ENCODE data around the gene HMGB1.
A peak's percentile ranks its signal among the peaks of the same experiment; 100 is the strongest.
"Not testable (repeated sequence)": the region's sequence is repeated elsewhere in the genome, so short reads cannot be mapped to it uniquely, and the experiment has no call there.

HMGB1 gene

DNA sequence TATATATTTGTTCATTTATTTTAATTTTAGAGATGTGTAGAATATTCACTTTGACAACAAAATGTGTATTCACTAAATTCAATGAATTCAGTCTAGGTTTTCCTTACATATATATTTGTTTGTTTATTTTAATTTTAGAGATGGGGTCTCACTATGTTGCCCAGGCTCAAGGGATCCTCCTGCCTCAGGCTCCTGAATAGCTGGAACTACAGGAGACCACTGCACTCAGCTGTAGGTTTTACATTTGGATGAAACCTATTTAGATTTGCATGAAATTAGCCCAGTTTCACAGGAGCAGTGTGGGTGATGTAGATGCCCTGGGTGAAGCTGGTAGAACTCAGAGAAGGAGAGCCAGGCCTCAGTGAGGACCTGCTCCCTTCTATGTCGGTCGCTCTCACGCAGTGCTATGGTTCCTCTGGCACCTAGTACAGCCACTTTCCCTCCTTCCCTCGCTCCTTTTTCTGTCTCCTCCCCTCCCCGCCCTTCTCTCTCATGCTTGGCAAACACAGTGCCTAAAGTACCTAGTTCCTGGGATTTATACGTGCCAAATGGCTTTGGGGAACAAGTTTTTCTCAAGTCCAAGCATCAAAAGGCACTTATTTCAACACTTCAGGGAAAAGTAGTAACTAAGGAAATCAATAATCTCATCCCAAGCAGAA lies 14.7 kb upstream of the HMGB1 start:
- DNase-seq (ENCODE audit: insufficient read length, low spot score) (no peak), FAIRE-seq (no peak)
- no peak for TF ChIP-seq POLR2A (IDR thresholded peaks at IDR 0.05; ENCODE audit: low read depth, low read length)

DNA sequence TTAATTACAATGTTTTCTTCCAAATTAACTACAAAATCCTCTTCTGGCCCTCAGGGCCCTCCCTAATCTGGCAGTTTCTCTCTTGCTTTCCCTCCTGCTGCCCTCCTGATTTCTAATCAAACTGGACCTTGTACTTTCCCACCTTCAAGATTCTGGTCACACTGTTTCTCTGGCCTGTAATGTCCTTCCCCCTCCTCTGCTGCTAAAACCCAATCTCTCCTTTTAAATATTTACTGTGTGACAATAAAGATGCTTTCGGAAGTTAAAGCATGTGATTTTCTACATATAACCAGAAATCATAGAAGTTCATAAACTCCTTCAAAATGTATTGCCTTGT lies 14.1 kb upstream of the HMGB1 start:
- no peak for DNase-seq (ENCODE audit: insufficient read length, low spot score)
- TF ChIP-seq POLR2A (IDR thresholded peaks at IDR 0.05; ENCODE audit: low read depth, low read length), result no peak
- no peak for FAIRE-seq

DNA sequence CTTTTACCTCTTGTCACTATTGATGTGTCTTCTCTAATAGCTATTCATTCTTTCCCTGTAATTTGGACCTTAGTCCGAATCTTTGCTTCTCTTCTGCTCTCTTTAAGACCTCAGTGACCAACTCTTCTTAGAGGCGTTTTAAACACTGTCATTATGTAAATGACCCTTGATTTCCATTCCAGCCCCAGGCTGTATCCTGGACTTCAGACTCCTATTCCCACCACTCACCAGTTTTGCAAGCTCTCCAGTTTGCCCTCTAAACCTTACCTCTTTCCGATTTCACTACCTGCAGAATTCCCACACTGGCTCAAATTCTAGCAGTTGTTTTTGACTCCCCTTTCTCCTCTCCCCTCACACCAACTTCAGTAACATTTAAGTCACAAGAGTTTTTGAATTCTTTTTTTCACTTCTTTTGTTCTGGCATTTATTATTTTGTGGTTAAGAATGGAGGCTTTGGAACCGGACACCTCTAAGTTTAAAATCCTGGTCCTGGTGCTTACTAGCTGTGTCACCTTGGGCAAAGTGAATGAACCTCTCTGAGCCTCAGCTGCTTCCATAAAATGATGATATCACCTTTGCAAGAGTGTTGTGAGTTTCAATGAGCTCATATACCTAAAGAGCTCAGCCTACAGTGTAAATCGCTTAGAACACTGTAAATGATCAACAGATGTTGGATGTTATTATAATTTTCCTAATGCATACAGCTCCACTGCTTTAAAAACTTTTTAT lies 13.6 kb upstream of the HMGB1 start:
- no peak for DNase-seq (ENCODE audit: insufficient read length, low spot score)

DNA sequence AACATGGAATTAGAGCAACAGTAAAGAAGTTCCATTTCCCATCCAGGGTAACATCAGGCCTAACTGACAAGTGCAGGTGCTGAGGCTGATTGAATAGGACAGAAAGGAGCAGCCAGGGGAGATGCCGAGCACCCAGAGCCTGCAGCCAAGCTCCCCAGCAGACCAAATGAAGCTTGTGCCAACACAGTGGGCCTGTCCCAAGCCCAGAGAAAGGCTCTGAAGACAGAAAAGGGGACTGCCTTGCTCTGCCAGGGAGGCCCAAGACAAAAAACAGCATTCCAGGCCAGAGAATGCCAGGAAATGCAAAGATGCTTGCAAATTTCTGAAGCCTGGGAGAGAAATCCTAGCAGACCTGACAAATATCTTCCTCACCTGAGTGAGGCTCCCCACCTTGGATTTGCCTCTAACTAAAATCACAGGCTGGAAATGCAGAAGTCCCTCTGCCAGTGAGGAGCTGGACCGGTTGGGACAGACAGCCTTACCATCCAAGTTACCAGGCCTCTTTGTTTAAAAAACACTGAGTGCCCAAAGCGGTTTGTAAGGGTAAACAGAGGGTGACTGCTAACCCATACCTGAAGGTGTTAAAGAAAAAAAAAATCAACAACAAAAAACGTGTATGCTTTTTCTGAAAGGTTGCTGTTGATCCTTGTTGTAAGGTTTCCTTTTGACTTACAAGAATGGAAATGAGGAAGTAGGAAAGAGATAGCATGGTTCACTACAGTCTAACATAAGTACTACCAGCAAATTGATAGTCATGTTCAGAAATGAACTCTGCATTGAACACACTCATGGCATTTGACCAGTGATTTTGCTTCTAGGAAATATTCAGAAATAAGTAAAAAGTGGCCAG lies 11.8 kb upstream of the HMGB1 start:
- FAIRE-seq, result no peak

More for the DNA sequence above, 13.6 kb upstream of the HMGB1 start:
- no peak for FAIRE-seq
- TF ChIP-seq POLR2A (IDR thresholded peaks at IDR 0.05; ENCODE audit: low read depth, low read length), result no peak

DNA sequence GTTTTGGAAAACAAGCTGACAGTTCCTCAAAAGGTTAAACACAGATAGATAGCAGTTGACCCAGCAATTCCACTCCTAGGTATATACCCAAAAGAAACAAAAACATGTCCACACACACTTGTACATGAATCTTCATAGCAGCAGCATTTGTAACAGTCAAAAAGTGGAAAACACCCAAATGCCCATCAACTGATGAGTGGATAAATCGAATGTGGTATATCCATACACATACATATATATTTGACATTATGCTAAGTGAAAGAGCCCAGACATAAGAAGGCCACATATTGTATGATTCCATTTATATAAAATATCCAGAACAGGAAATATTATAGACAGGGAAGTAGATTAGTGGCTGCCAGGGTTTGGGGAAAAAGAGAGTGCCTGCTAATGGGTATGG lies 7.9 kb upstream of the HMGB1 start:
- no peak for FAIRE-seq
- TF ChIP-seq POLR2A (IDR thresholded peaks at IDR 0.05; ENCODE audit: low read depth, low read length), result no peak
- no peak for DNase-seq (ENCODE audit: insufficient read length, low spot score)

More for the DNA sequence above, 11.8 kb upstream of the HMGB1 start:
- DNase-seq (ENCODE audit: insufficient read length, low spot score), result no peak
- TF ChIP-seq POLR2A (IDR thresholded peaks at IDR 0.05; ENCODE audit: low read depth, low read length), result no peak

DNA sequence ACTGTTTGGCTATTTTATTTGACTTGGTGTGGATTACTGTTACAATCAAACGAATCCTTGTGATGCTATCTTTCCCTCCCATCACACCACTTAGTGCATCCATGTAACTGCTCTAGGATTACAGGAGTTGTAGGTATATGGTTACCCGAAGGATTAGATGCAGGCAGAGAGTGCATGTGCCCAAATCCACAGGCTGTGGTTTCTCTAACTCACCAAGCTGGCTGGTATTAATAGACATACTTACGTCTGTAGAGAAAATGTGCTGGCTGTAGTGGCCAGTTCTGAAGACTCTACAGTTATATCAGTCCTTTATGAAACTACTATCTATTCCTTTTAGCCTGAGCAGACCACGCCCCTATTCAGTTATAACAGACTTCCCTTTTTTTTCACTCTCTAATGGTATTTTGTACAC lies 1.1 kb upstream of the HMGB1 start:
- DNase-seq (ENCODE audit: insufficient read length, low spot score), result no peak
- TF ChIP-seq POLR2A (IDR thresholded peaks at IDR 0.05; ENCODE audit: low read depth, low read length), result no peak
- FAIRE-seq, result peak; percentile 68

DNA sequence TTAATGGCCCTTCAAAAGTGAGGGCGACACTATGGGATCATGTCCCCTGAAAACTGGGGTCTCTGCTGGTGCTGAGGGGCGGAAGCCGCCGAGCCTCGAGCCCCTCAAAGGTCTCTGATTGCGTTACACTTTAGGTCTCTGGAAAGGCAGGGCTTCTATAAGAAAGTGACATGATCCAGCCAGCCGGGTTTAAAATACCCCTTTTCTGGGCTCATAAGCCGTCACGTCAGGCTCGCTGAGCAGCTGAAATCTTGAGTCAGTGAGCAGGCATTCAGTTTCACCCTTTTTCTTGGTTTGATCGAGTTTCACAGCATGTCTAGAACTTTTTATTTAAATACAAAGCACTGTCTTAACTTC lies 600 bp upstream of the HMGB1 start:
- DNase-seq (ENCODE audit: insufficient read length, low spot score), result no peak
- FAIRE-seq, result no peak
- no peak for TF ChIP-seq POLR2A (IDR thresholded peaks at IDR 0.05; ENCODE audit: low read depth, low read length)

DNA sequence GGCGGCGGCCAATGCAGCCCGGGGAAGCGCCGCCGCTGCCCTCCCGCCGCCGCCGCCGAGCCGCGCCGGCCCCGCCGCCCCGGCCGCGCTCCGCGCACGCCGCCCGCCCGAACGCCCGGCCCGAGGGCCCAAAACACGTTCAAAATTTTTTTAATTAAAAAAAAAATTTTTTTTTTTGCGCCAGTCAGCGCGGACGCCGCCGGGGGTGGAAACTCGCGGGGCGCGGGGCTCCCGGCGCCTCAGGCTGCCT lies 468 bp downstream of the HMGB1 start:
- FAIRE-seq, result no peak
- no peak for DNase-seq (ENCODE audit: insufficient read length, low spot score)
- TF ChIP-seq POLR2A (IDR thresholded peaks at IDR 0.05; ENCODE audit: low read depth, low read length), result no peak

DNA sequence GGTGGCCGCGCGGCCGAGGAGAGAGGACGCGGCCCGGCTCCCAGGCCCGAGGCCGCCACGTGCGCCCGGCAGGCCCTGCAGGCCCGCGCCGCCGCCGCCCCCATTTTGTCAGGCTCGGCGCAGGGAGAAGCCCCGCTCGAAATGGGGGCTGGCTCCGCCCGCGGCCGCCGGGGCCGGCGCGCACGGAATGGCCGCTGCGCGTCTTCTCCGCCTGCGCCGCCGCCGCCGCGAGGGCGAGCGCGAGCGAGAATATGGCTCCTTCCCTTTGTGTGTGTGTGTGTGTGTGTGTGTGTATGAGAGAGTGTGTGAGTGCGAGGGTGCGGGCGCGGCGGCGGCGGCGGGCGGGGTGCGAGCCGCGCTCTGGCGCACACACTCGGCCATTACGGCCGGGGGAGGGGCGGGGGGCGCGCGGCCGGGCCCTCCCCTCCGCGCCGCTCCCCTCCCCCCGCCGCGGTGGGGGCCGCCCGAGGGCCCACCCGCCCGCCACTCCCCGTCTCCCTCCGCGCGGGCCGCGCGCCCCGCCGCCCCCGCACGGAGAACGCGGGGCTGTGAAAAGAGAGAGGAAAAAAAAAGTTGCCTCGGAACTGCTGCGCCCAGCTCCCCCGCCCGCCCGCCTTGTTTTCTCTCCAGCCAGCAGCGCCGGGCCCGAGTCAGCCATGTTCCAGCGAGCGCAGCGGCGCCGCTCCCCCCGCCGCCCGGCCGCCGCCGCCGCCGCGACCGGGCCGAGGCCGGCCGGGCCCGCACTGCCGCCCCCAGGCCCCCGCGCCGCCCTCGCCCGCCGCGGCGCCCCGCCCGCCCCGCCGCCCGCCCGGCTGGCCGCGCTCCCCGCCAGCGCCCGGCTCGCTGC lies 1.0 kb downstream of the HMGB1 start:
- FAIRE-seq, result no peak
- TF ChIP-seq POLR2A (IDR thresholded peaks at IDR 0.05; ENCODE audit: low read depth, low read length), result peak; percentile 54
- no peak for DNase-seq (ENCODE audit: insufficient read length, low spot score)

DNA sequence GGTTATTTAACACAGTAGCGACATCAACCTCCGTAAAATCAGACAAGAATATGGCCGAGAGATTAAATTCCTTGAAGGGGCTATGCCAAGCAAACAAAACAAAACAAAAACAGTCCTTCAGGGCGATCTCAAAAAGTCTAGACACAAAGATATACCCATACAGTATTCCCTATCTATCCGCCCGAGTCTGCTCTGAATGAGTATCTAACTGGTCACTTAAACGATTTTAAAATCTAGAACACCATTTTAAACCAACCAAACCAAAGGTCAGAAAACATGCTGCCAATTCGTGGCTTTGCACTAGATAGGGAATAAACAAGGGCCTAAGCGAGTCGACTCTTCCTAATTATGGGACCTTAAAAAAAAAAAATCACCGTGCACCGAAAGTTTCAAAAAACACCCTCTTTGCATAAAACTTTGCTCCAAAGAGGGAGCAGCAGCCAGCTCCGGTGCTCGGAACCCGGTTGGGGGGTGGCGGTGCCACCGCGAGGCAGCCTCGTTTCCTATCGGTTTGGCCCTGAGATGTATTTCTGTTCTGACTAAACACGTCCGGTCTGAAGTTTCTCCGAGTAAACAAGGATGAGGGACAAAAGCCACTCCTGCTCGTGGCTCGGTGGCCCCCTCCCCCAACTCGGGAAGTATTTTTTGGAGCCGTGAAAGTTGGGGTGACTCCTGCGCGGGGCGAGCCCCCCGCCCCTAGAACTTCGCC lies 1.8 kb downstream of the HMGB1 start:
- DNase-seq (ENCODE audit: insufficient read length, low spot score), result no peak
- no peak for TF ChIP-seq POLR2A (IDR thresholded peaks at IDR 0.05; ENCODE audit: low read depth, low read length)
- no peak for FAIRE-seq

DNA sequence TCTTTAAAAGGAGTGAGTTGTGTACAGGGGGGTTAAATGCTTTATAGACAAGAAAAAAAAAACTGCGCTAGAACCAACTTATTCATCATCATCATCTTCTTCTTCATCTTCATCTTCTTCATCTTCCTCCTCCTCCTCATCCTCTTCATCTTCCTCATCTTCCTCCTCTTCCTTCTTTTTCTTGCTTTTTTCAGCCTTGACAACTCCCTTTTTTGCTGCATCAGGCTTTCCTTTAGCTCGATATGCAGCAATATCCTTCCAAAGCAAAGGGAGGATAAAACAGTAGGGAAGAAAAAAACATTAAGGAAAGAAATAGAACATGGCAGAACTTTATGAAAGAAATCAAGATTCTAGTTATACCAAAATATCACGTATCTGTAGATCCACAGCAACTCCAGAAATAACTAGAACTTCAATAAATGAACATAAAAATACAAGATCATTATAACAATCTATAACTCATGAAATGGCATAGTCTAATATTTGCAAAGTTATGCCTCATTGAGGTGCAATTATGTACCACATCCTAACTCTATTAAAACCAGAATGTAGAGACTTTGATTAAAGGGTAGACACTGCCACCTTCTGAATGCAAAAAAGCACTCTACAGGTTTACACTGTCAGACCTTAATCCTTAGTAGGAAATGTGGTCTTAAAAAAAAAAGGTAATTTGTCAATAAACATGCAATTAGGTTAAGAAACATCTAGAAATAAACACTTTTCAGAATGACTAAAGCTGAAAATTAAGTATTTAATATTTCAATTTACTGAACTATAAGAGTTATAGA lies 4.3 kb downstream of the HMGB1 start:
- FAIRE-seq; DNase-seq (ENCODE audit: insufficient read length, low spot score): not testable (repeated sequence)

DNA sequence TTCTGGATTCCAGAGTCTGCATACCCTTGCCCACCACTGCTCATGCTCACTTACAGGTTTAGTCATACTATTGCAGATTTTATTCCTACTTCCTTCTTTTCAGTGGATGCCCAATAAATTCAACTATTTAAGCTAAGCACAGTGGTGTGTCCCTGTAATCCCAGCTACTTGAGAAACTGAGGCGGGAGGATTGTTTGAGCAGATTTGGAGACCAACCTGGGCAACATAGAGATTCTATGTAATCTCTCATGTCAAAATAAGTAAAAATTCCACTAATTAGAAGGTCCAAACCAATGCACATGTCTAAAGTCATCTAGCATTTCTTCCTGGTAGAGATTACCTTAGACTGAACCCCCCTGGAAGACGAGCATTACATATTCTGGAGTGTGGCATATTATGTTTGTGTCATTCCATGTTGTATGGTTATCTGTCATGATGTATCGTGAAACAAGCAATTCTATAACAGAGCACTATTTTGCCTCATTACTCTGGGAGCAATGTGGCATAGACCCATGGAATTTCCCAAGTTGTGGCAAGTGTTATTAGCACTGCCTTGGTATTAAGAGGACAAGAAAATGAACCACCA lies 8.3 kb downstream of the HMGB1 start:
- no peak for DNase-seq (ENCODE audit: insufficient read length, low spot score)
- no peak for TF ChIP-seq POLR2A (IDR thresholded peaks at IDR 0.05; ENCODE audit: low read depth, low read length)
- FAIRE-seq, result no peak
